K562 (cell line): ENCODE measurements around the gene C1orf21. TPM values are rescaled to one million over a fixed set of nuclear protein-coding genes. Genes with fewer than 3 reads are reported as not detected.
A peak's percentile ranks its signal among the peaks of the same experiment; 100 is the strongest.

Experiments
- CBX3 ChIP-seq, 2 experiments: IDR thresholded peaks; 1 replicate in 1 of 2; 2 replicates in 1 of 2; pipeline ENCODE4 v1.6.1; 2012; ENCODE audit warnings: inconsistent platforms in 2 of 2, low read length in 2 of 2, borderline replicate concordance in 1 of 2, control low read depth in 1 of 2
- CTCF ChIP-seq, 3 experiments: IDR thresholded peaks in 2 of 3; conservative IDR thresholded peaks in 1 of 3; 2 replicates each; pipeline ENCODE4 v1.5.1; 2011 to 2012; ENCODE audit warnings: low read length in 3 of 3, mild to moderate bottlenecking in 3 of 3, control low read depth in 2 of 3, improper control_type of control experiment in 1 of 3, inconsistent platforms in 1 of 3, low read depth in 1 of 3, mixed read lengths in 1 of 3, moderate library complexity in 1 of 3; ENCODE audit not compliant: insufficient read depth in 2 of 3
- CUX1 ChIP-seq: fragments of 200-800 bp; sonication (Bioruptor generic); IDR thresholded peaks from 2 replicates; pipeline ENCODE4 v1.6.1; 2016; ENCODE audit warnings: missing genetic modification characterization, missing compliant biosample characterization
- CXXC5 ChIP-seq: fragments of 250-450 bp; sonication (Bioruptor Pico); IDR thresholded peaks from 2 replicates; pipeline ENCODE4 v1.8.0; 2022; ENCODE audit warnings: inconsistent platforms, mild to moderate bottlenecking, moderate library complexity
- HDAC1 ChIP-seq, 2 experiments: fragments of 450-650 bp; IDR thresholded peaks; 2 replicates each; pipeline ENCODE4 v1.6.1; 2016 to 2017; ENCODE audit warnings: inconsistent platforms in 1 of 2, mild to moderate bottlenecking in 1 of 2, moderate library complexity in 1 of 2
- KDM5B ChIP-seq: fragments of 200-600 bp; sonication (generic); IDR thresholded peaks from 2 replicates; pipeline ENCODE4 v1.6.1; 2012; ENCODE audit warnings: low read depth, mild to moderate bottlenecking, moderate library complexity, low read length, control low read depth, inconsistent platforms; ENCODE audit not compliant: insufficient replicate concordance
- LEF1 ChIP-seq: fragments of 450-650 bp; IDR thresholded peaks from 2 replicates; pipeline ENCODE4 v1.6.1; 2016; ENCODE audit warnings: mild to moderate bottlenecking
- MAFK ChIP-seq: IDR thresholded peaks from 2 replicates; pipeline ENCODE4 v1.6.1; 2011; ENCODE audit warnings: low read length, improper control_type of control experiment
- MEIS2 ChIP-seq: fragments of 450-650 bp; IDR thresholded peaks from 2 replicates; pipeline ENCODE4 v1.6.1; 2014; ENCODE audit warnings: mild to moderate bottlenecking; ENCODE audit not compliant: partially characterized antibody
- NR2F6 ChIP-seq: fragments of 450-650 bp; formaldehyde crosslinking; IDR thresholded peaks from 2 replicates; pipeline ENCODE4 v1.4.0; 2020; ENCODE audit warnings: mild to moderate bottlenecking
- PHB2 ChIP-seq: fragments of 450-650 bp; IDR thresholded peaks from 2 replicates; pipeline ENCODE4 v1.6.1; 2017; ENCODE audit warnings: low read depth
- POLR3G ChIP-seq: IDR thresholded peaks from 2 replicates; pipeline ENCODE4 v1.6.1; 2011; ENCODE audit not compliant: insufficient read length, insufficient replicate concordance; ENCODE audit errors: extremely low read depth
- RBBP5 ChIP-seq: fragments of 200-600 bp; sonication (generic); IDR thresholded peaks from 2 replicates; pipeline ENCODE4 v1.6.1; 2012; ENCODE audit warnings: borderline replicate concordance, mild to moderate bottlenecking, low read length, control low read depth, inconsistent platforms; ENCODE audit not compliant: insufficient read depth, poor library complexity, severe bottlenecking
- SAP30 ChIP-seq: fragments of 200-600 bp; sonication (generic); IDR thresholded peaks from 2 replicates; pipeline ENCODE4 v1.6.1; 2012; ENCODE audit warnings: borderline replicate concordance, low read depth, mild to moderate bottlenecking, moderate library complexity, low read length, control low read depth, inconsistent platforms; ENCODE audit not compliant: insufficient read depth, poor library complexity, severe bottlenecking
- ZNF140 ChIP-seq: fragments of 250-450 bp; sonication (Bioruptor Pico); IDR thresholded peaks from 2 replicates; pipeline ENCODE4 v1.8.0; 2021; ENCODE audit warnings: moderate library complexity, mild to moderate bottlenecking, inconsistent platforms
- ZNF197 ChIP-seq: fragments of 200-800 bp; sonication (Bioruptor generic); IDR thresholded peaks from 2 replicates; pipeline ENCODE4 v1.6.1; 2016; ENCODE audit warnings: low read depth, missing genetic modification characterization, missing compliant biosample characterization
- ZNF695 ChIP-seq: fragments of 450-650 bp; formaldehyde crosslinking; IDR thresholded peaks from 2 replicates; pipeline ENCODE4 v1.4.0; 2020; ENCODE audit warnings: mild to moderate bottlenecking, moderate library complexity
- ZSCAN29 ChIP-seq: fragments of 450-650 bp; IDR thresholded peaks from 2 replicates; pipeline ENCODE4 v1.6.1; 2017
- ZSCAN32 ChIP-seq: fragments of 450-650 bp; formaldehyde crosslinking; IDR thresholded peaks from 2 replicates; pipeline ENCODE4 v1.4.0; 2020; ENCODE audit warnings: mild to moderate bottlenecking, moderate library complexity
- polyA plus RNA-seq, 8 experiments: library from polyadenylated mRNA; depleted of rRNA in 4 of 8; stranded (reverse) in 5 of 8; unstranded in 3 of 8; fragments of >200 nt; fragmentation: Nextera tagmentation in 2 of 8; fragmentation: Illumina TruSeq in 1 of 8; extraction: Ambion mirVana in 2 of 8; extraction: Trizol in 1 of 8; gene quantifications; 2 replicates each; pipeline versions ENCODE4 v1.2.1 to v1.2.3, GENCODE V29; 2011 to 2014; ENCODE audit warnings: inconsistent platforms in 1 of 8, missing spikeins in 1 of 8
- total RNA-seq, 7 experiments: library from RNA; depleted of rRNA in 6 of 7; stranded (reverse); fragments of >200 nt in 6 of 7; fragmentation: Illumina TruSeq in 2 of 7; extraction: Trizol in 2 of 7; gene quantifications; 2 replicates each; pipeline versions ENCODE4 v1.2.1 to v1.2.3, GENCODE V29; 2011 to 2021; ENCODE audit warnings: low replicate concordance in 1 of 7
- TF ChIP-seq, protein P1 (sequence below): sonication (generic); formaldehyde crosslinking; IDR thresholded peaks from 2 replicates; pipeline ENCODE4 v1.4.0; 2020; ENCODE audit warnings: mild to moderate bottlenecking, missing genetic modification reagents

Gene C1orf21
- total and polyA plus RNA-seq, 9 of the 15 experiments (the other 6 are each of a cell fraction or from before 2014, with no cell fraction given), result under 0.01 to 0.31 (median 0.07) TPM

DNA sequence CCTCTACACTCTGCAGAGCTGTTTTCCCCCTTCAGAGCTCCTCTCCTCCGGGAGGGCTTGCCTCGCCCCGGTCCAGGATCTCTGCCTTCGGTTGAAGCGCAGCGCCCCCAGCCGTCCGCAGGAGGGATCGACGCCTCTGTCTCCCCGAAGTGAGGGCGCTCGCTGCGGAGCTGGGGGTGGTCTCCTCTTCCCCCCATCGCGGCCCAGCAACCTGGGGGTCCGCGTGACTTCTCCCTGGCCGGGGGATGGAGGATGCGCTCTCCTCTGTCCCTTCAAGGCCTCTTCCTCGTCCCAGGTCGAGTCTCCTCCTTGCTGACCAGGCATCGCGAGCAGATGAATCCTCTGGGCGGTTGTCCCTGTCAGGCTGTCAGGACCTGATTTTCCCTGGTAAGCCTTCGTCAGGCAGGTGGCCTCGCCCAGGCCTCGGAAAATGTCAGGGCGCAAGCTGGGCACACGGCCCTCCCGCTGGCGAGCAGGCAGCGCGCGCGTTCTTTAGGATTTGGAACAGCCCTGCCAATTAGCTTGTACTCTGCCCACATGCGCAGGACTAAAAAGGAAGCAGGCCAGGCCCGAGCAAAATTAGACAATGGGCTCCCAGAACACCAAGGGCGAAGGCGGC, 277.3 kb downstream of the C1orf21 start (continued):
- TF ChIP-seq CUX1 (CRISPR knock-in tag), result no peak
- TF ChIP-seq MEIS2, result no peak
- no peak for TF ChIP-seq NR2F6 (CRISPR knock-in tag)
- no peak for TF ChIP-seq RBBP5
- TF ChIP-seq CBX3 (IDR thresholded peaks at IDR 0.05; ENCODE audit: borderline replicate concordance in 1 of 2, low read length in 2 of 2), result no peak
- peak; percentile 85 to 94 (median 91) for TF ChIP-seq CTCF (IDR thresholded peaks at IDR 0.05 in 2 of 3, conservative IDR thresholded peaks at IDR 0.05 in 1 of 3; ENCODE audit: insufficient read depth in 2 of 3, low read depth in 1 of 3, low read length in 3 of 3)
- no peak for TF ChIP-seq ZNF695 (CRISPR knock-in tag)
- no peak for TF ChIP-seq KDM5B
- no peak for TF ChIP-seq POLR3G
- TF ChIP-seq HDAC1 (IDR thresholded peaks at IDR 0.05), result no peak
- no peak for TF ChIP-seq LEF1
- TF ChIP-seq MAFK, result no peak
- TF ChIP-seq ZNF140 (CRISPR knock-in tag), result no peak
- no peak for TF ChIP-seq PHB2
- no peak for TF ChIP-seq ZSCAN29
- no peak for TF ChIP-seq SAP30
- no peak for TF ChIP-seq ZNF197
- TF ChIP-seq, protein P1, sequence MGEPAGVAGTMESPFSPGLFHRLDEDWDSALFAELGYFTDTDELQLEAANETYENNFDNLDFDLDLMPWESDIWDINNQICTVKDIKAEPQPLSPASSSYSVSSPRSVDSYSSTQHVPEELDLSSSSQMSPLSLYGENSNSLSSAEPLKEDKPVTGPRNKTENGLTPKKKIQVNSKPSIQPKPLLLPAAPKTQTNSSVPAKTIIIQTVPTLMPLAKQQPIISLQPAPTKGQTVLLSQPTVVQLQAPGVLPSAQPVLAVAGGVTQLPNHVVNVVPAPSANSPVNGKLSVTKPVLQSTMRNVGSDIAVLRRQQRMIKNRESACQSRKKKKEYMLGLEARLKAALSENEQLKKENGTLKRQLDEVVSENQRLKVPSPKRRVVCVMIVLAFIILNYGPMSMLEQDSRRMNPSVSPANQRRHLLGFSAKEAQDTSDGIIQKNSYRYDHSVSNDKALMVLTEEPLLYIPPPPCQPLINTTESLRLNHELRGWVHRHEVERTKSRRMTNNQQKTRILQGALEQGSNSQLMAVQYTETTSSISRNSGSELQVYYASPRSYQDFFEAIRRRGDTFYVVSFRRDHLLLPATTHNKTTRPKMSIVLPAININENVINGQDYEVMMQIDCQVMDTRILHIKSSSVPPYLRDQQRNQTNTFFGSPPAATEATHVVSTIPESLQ (CRISPR knock-in tag), result no peak
- TF ChIP-seq CXXC5, result no peak
- TF ChIP-seq ZSCAN32, result no peak
